ENCODE data around the gene ST6GALNAC6.

GRCh38 chr9:127912296-127912695 is 12.9 kb upstream of the ST6GALNAC6 start:
- TF ChIP-seq CTCF (IDR thresholded peaks at IDR 0.05) (no peak), POLR2A (IDR thresholded peaks at IDR 0.05) (no peak)

Data from Peyer's patch (tissue), 4 donors.